Left ventricle myocardium superior (tissue), 1 donor: ENCODE results near the gene ORM1. TPM values are rescaled to one million over a fixed set of nuclear protein-coding genes. Genes with fewer than 3 reads are reported as not detected.

Experiments
- ATAC-seq: fragments of 200-7000 bp; cut with Tn5 transposase; one replicate; pipeline ENCODE4 v1.9.1; 2020; ENCODE audit warnings: mild to moderate bottlenecking, moderate library complexity
- DNase-seq: peaks from one replicate; pipeline ENCODE4 v3.0.0-alpha.2; 2020
- intact Hi-C: fragments of 100-400 bp; cut with micrococcal nuclease; formaldehyde crosslinking; loops from one replicate; pipeline ENCODE4 v1.11.0; 2022
- total RNA-seq: library from RNA; stranded (reverse); fragmentation: NEBNext Ultra II Directional; extraction: Animal tissue kit (Norgen Biotek cat#: 25700); gene quantifications from one replicate; pipeline ENCODE4 v1.2.1, GENCODE V29; 2021
- donor health status: DM: no; HTN: yes; CAD: no; lungs with severe emphysema.

ORM1 gene
- total RNA-seq, 1 donor from 2014 or later, result not detected

GRCh38 chr9:114302727-114303126 is 20.2 kb upstream of the ORM1 start:
- ATAC-seq (no peak), DNase-seq (no peak)
- intact Hi-C loops, result no loop called here

DNA sequence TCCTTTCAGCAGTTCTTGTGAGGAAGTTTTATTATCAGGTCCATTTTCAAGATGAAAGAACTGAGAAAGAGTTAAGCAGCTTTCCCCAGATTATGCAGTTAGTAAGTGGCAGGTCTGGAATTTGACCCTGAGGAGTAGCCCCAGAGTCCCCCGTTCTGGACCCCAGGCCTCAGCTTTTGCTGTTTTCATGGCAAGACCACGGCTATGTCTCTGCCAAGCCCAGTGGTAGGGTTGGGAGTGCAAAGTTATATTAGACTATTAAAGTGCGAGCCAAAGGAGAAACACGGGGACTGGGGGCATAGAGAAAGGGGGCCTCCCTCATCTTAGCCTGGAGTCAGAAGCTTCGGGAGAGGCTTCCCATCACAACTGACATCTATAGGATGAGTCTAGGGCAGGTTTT is 19.3 kb upstream of the ORM1 start:
- no peak for DNase-seq
- no peak for ATAC-seq
- intact Hi-C loops, result no loop called here

DNA sequence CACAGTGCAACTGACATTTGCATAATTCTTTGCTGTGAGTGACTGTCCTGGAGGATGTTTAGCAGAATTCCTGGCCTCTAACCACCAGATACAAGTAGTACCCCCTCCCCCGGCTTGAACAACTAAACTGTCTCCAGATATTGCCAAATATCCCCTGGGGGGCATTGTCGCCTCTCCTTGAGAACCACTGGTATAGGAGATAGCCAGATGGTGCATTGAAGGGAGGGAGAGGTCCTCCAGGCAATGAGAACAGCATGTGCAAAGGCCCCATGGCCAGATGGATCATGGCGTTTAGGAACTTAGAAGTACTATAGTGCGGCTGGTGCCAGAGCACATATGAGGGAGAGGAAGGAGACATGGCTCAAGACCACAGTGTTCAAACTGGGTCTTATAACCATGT is 18.9 kb upstream of the ORM1 start:
- intact Hi-C loops, result no loop called here
- DNase-seq, result no peak
- ATAC-seq, result no peak

GRCh38 chr9:114304416-114305188 is 18.3 kb upstream of the ORM1 start:
- ATAC-seq (no peak), DNase-seq (no peak)
- intact Hi-C loops, result no loop called here

DNA sequence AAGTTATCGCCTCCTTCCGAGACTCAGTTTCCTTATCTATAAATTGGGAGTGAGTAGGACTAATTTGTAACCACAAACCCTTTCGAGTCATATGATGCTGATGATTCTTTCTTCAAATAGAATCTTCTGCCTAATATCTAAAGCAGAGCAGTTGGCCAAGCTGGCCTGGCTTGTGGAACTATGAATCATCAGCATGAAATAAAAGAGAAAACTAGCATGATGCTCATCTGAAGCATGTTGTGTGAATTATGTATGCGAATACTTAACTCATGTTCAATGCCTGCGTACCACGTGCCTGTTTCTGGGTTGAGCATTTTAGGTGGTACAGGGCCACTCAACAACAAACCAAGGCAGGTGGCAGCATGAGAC is 15.0 kb upstream of the ORM1 start:
- intact Hi-C loops, result no loop called here
- ATAC-seq (no peak), DNase-seq (no peak)

- intact Hi-C loops, result no loop called here
- no peak for DNase-seq
- no peak for ATAC-seq
Measured at GRCh38 chr9:114308361-114308950, 14.4 kb upstream of the ORM1 start.

GRCh38 chr9:114309096-114309495 is 13.8 kb upstream of the ORM1 start:
- no peak for ATAC-seq
- DNase-seq, result no peak
- intact Hi-C loops, result no loop called here

- intact Hi-C loops, result no loop called here
- ATAC-seq (no peak), DNase-seq (no peak)
Measured at GRCh38 chr9:114310471-114311450, 12.1 kb upstream of the ORM1 start.

GRCh38 chr9:114311571-114312512 is 11.1 kb upstream of the ORM1 start:
- DNase-seq (no peak), ATAC-seq (no peak)
- intact Hi-C loops, result no loop called here

GRCh38 chr9:114312513-114312875 is 10.4 kb upstream of the ORM1 start:
- intact Hi-C loops, result no loop called here
- ATAC-seq (no peak), DNase-seq (no peak)

DNA sequence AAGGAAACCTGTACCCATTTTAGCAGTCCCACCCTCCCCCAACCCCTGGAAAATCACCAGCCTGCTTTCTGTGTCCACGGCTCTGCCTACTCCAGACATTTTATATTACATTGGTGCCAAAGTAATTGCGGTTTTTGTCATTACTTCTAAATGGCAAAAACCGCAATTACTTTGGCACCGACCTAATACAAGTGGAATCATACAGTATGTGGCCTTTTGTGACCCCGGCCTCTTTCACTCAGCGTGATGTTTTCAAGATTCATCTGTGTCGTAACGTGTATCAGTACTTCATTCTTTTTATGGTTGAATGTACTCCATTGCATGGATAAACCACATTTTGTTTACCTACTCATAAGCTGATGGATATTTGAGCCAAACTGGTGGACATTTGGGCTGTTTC is 9.7 kb upstream of the ORM1 start:
- intact Hi-C loops, result no loop called here
- DNase-seq, result no peak
- no peak for ATAC-seq

DNA sequence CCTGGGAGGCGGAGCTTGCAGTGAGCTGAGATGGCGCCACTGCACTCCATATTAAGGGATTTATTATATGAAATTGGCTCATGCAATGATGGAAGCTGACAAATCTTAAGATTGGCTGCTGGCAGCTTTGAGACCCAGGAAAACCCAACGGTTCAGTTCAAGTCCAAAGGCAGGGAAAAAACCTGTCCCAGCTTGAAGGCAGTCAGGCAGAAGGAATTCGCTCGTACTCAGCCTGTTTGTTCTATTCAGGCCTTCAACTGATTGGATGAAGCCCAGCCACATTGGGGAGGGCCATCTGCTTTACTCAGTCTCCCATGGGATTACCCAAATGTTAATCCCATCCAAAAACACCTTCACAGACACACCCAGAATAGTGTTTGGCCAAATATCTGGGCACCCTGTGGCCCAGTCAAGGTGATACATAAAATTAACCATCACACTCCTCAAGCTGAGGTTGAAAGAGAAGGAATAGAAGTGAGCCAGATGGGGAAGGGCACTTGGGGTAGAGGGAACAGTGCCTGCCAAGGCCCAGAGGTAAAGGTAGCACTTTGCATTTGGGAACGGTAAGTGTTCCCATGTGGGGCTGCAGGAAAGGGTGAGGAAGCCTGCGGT is 8.5 kb upstream of the ORM1 start:
- ATAC-seq (no peak), DNase-seq (no peak)
- intact Hi-C loops, result no loop called here

DNA sequence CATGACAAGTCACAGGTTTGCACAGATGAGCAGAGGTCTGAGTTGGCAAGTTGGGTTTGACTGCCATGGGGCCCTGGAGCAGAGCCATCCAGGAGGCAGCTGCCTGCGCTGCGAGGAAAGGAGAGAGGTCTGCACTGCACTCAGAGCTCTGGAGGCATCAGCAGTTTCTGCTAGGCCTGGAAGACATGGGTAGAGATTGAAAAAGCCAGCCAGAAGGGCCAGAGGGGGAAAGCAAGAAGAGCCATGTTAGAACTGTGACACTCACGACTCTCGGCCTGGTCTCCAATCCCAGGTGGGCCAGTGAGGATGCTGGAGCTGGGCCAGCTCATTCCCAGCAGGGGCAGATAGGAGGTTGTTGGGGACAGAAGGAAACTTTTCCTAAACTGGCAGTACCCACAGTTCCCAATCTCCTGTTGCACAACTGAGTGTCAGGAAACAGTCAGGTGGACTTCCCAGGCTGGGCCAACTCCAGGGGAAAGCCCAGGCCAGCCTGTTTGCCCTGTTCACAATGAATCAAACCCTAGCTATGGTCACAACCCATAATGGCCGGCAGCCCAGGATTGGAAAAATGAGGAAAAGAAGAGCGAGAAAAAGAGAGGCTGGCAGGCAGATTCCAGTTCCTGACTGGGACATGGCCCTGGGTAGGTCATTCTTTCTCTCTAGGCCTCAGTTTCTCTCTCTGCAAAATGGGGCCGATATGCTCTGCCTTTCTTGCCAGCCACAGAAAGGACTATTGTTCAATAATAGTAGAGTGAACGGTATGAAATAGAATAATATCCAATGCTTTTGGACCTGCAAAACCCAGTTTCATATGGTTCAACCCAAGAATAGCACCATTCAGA is 7.8 kb upstream of the ORM1 start:
- ATAC-seq (no peak), DNase-seq (no peak)
- intact Hi-C loops, result no loop called here

GRCh38 chr9:114315723-114316363 is 7.1 kb upstream of the ORM1 start:
- intact Hi-C loops, result no loop called here
- DNase-seq (no peak), ATAC-seq (no peak)

- DNase-seq (no peak), ATAC-seq (no peak)
- intact Hi-C loops, result no loop called here
Measured at GRCh38 chr9:114316605-114317230, 6.2 kb upstream of the ORM1 start.

DNA sequence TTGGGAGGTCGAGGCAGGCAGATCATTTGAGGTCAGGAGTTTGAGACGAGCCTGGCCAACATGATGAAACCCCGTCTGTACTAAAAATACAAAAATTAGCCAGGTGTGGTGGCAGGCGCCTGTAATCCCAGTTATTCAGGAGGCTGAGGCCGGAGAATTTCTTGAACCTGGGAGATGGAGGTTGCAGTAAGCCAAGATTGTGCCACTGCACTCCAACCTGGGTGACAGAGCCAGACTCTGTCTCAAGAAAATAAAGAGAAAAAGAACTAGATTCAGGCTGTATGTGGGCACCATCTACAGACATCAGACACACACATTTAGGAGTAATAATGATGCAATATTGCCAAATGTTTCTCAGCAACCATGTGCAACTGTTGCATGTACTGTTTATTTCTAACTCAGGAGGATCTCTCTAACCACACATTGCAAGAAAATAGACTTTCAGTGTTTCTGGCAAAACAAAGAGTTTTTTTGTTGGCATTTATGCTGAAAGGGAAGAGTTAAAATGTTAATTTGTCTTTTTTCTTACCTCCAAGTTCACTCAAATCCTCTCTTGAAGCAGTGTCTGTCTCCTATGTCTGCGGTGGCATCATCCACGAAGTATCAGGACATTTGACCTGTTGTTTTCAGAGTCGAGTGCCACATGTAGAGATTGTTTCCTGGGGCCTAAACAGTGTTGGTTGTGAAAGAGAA is 5.1 kb upstream of the ORM1 start:
- no peak for ATAC-seq
- intact Hi-C loops, result no loop called here
- DNase-seq, result no peak
